SU-DHL-6 (cell line): ENCODE data around the gene BLM.
"Not testable (repeated sequence)": the region's sequence is repeated elsewhere in the genome, so short reads cannot be mapped to it uniquely, and the experiment has no call there.

Experiments used
- CTCF ChIP-seq: fragments of 200-600 bp; sonication (generic); IDR thresholded peaks from one replicate; pipeline ENCODE4 v1.5.1; 2017; ENCODE audit warnings: antibody characterized with exemption, mild to moderate bottlenecking, low read length, moderate library complexity; ENCODE audit not compliant: insufficient read depth, poor library complexity, severe bottlenecking
- EZH2phosphoT487 ChIP-seq: fragments of 200-600 bp; sonication (generic), shearing (Covaris generic); conservative IDR thresholded peaks from 2 replicates; pipeline ENCODE4 v1.6.1; 2018; ENCODE audit warnings: mild to moderate bottlenecking, antibody characterized with exemption, low read length, moderate library complexity, mixed read lengths

- TF ChIP-seq CTCF, EZH2phosphoT487: not testable (repeated sequence)
These were observed 23.4 kb downstream of the BLM start for GRCh38 chr15:90740545-90740944.
